Stimulated activated CD4-positive, alpha-beta T cell treated with anti-CD3 and anti-CD28 coated beads, Interleukin-1b, Interleukin-23, amount 100 ng/mL, for 48 hours (primary cell): Measurements from ENCODE around the gene MAP2K3.
"Not testable (repeated sequence)": the region's sequence is repeated elsewhere in the genome, so short reads cannot be mapped to it uniquely, and the experiment has no call there.

Experiments
- DNase-seq: peaks from one replicate; pipeline ENCODE4 v3.0.0-alpha.2; 2020

MAP2K3 gene

GRCh38 chr17:21298056-21298982 is 13.8 kb downstream of the MAP2K3 start:
- DNase-seq: no peak

GRCh38 chr17:21298983-21299519 is 14.5 kb downstream of the MAP2K3 start:
- no peak for DNase-seq

- no peak for DNase-seq
These were observed 15.6 kb downstream of the MAP2K3 start for GRCh38 chr17:21299981-21300600.

- no peak for DNase-seq
These were observed 16.4 kb downstream of the MAP2K3 start for GRCh38 chr17:21300601-21301571.

- DNase-seq: no peak
These were observed 17.4 kb downstream of the MAP2K3 start for GRCh38 chr17:21301593-21302550.

GRCh38 chr17:21302711-21303425 is 18.4 kb downstream of the MAP2K3 start:
- DNase-seq: no peak

GRCh38 chr17:21303441-21304065 is 19.0 kb downstream of the MAP2K3 start:
- no peak for DNase-seq

GRCh38 chr17:21304091-21304490 is 19.6 kb downstream of the MAP2K3 start:
- no peak for DNase-seq

- DNase-seq: not testable (repeated sequence)
These were observed 20.1 kb downstream of the MAP2K3 start for GRCh38 chr17:21304551-21305151.

- DNase-seq: peak; percentile 0
These were observed 21.1 kb downstream of the MAP2K3 start for GRCh38 chr17:21305431-21306180.

- peak; percentile 0 for DNase-seq
These were observed 22.2 kb downstream of the MAP2K3 start for GRCh38 chr17:21306611-21307272.

GRCh38 chr17:21307273-21307625 is 22.7 kb downstream of the MAP2K3 start:
- DNase-seq: not testable (repeated sequence)

- DNase-seq: not testable (repeated sequence)
These were observed 24.4 kb downstream of the MAP2K3 start for GRCh38 chr17:21308931-21309381.

- not testable (repeated sequence) for DNase-seq
These were observed 25.7 kb downstream of the MAP2K3 start for GRCh38 chr17:21310061-21310765.

- DNase-seq: not testable (repeated sequence)
These were observed 26.5 kb downstream of the MAP2K3 start for GRCh38 chr17:21310766-21311602.

- no peak for DNase-seq
These were observed 28.8 kb downstream of the MAP2K3 start for GRCh38 chr17:21313320-21313719.

- not testable (repeated sequence) for DNase-seq
These were observed 29.2 kb downstream of the MAP2K3 start for GRCh38 chr17:21313761-21314160.
